Astrocyte of the cerebellum (primary cell): ENCODE measurements around the gene ZNF341.

Experiments used
- DNase-seq: peaks from one replicate; pipeline ENCODE4 v3.0.0-alpha.2; 2011; ENCODE audit warnings: low read depth
- H3K4me3 ChIP-seq: 2 replicates; pipeline ENCODE4 v1.5.1; 2011; ENCODE audit warnings: mild to moderate bottlenecking, low read depth, low read length, moderate library complexity
- CTCF ChIP-seq: IDR thresholded peaks from 2 replicates; pipeline ENCODE4 v1.5.1; 2012; ENCODE audit warnings: low read length, low read depth, moderate library complexity, mild to moderate bottlenecking; ENCODE audit errors: missing control alignments
- in situ Hi-C: cut with HindIII; loops from 2 replicates; pipeline ENCODE4 v1.10.0; 2017; ENCODE audit warnings: low sequenced_read_pairs

Gene ZNF341

GRCh38 chr20:33785503-33785902 lies 53.7 kb downstream of the ZNF341 start:
- DNase-seq, result no peak
- no peak overlapping the region for H3K4me3 ChIP-seq
- no peak for TF ChIP-seq CTCF
- in situ Hi-C loops, result loop anchor here (5.0 kb wide), 1 partner anchor 98 kb away; the partner anchor contains the start of gene E2F1

GRCh38 chr20:33787253-33787891 lies 55.6 kb downstream of the ZNF341 start:
- no peak for DNase-seq
- in situ Hi-C loops, result loop anchor here (5.0 kb wide), 1 partner anchor 100 kb away; the partner anchor contains the start of gene E2F1
- no peak overlapping the region for H3K4me3 ChIP-seq
- no peak for TF ChIP-seq CTCF

GRCh38 chr20:33788351-33789049 lies 56.7 kb downstream of the ZNF341 start:
- DNase-seq, result no peak
- no peak overlapping the region for H3K4me3 ChIP-seq
- in situ Hi-C loops, result loop anchor here (5.0 kb wide), 1 partner anchor 101 kb away; the partner anchor contains the start of gene E2F1
- no peak for TF ChIP-seq CTCF

- in situ Hi-C loops, result loop anchor here (5.0 kb wide), 1 partner anchor 102 kb away; the partner anchor contains the start of gene E2F1
- peak; percentile 82 for DNase-seq
- TF ChIP-seq CTCF, result no peak
- no peak overlapping the region for H3K4me3 ChIP-seq
Observed at GRCh38 chr20:33789109-33789857, 57.5 kb downstream of the ZNF341 start.

GRCh38 chr20:33789858-33790182 lies 58.0 kb downstream of the ZNF341 start:
- no peak for DNase-seq
- in situ Hi-C loops, result loop anchor here (5.0 kb wide), 1 partner anchor 103 kb away; the partner anchor contains the start of gene E2F1
- no peak for TF ChIP-seq CTCF
- no peak overlapping the region for H3K4me3 ChIP-seq

- no peak for TF ChIP-seq CTCF
- in situ Hi-C loops, result no loop called here
- no peak for DNase-seq
Observed at GRCh38 chr20:33790566-33790965, 58.8 kb downstream of the ZNF341 start.

More at GRCh38 chr20:33790566-33790965, 58.8 kb downstream of the ZNF341 start:
- H3K4me3 ChIP-seq, result no peak overlapping the region
